ENCODE results near the gene CPNE2.
"Not testable (repeated sequence)": the region's sequence is repeated elsewhere in the genome, so short reads cannot be mapped to it uniquely, and the experiment has no call there.

The CPNE2 gene

DNA sequence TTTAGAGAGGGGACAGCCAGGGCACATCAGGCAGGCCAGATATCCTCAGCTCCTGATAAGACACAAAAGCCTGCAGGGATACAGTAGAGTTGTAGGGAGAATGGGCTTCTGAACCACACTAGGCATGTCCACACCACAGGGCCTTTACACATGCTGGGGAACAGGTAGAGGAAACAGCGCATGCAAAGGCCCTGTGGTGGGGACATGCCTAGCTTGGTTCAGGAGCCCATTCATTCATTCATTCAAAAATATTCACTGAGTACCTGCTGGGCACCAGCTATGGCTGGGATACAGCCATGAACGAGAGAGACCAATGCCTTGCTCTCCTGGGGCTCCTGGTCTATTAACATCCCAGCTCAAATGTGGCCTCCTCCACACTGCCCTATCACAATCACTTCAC, 4.4 kb downstream of the CPNE2 start:
- in situ Hi-C loops (cut with HindIII; ENCODE audit: low pct_ligation_motif_present, low sequenced_read_pairs): no loop called here
- Histone ChIP-seq H3K4me3 (ENCODE audit: low read depth, low read length) (no peak overlapping the region), H3K27me3 (replicated peaks) (no peaks in the 10 kb centered on the region), H3K27ac (no peak overlapping the region), H3K36me3 (replicated peaks) (no peaks in the 10 kb centered on the region)
- no peak for DNase-seq
- TF ChIP-seq, protein P1, sequence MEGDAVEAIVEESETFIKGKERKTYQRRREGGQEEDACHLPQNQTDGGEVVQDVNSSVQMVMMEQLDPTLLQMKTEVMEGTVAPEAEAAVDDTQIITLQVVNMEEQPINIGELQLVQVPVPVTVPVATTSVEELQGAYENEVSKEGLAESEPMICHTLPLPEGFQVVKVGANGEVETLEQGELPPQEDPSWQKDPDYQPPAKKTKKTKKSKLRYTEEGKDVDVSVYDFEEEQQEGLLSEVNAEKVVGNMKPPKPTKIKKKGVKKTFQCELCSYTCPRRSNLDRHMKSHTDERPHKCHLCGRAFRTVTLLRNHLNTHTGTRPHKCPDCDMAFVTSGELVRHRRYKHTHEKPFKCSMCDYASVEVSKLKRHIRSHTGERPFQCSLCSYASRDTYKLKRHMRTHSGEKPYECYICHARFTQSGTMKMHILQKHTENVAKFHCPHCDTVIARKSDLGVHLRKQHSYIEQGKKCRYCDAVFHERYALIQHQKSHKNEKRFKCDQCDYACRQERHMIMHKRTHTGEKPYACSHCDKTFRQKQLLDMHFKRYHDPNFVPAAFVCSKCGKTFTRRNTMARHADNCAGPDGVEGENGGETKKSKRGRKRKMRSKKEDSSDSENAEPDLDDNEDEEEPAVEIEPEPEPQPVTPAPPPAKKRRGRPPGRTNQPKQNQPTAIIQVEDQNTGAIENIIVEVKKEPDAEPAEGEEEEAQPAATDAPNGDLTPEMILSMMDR (IDR thresholded peaks at IDR 0.05; ENCODE audit: low read depth, low read length, missing control alignments): no peak

DNA sequence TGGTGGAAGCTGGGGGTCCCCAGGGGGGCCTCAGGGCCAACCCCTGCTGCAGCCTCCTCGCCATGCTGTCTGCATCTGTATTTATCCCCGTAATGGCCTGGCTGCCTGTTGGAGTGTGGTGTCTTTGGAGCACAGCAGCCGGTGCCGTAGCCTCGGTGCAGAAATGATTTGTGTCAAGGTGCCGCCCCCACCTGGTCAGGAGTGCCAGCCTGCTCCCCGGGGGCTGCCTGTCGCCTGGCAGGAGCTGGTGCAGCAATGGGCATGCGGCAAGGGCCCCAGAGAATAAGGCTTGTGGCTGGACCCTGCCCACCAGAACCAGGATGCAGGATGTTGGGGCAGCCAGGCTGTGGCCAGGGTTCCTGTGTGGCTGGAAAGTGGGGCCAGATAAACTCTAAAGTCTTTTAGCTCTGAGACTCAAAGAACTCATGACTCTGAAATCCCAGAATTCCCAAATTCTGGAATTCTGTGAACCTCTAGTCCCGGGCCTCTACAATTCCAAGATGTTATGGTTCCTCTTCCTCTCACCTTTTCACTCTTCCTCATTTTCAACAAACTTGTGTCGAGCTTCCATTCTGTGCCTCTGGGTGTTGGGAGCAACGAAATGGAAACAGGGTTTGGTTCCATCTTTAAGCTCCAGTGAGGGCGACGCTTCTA, 5.9 kb downstream of the CPNE2 start:
- DNase-seq: no peak
- Histone ChIP-seq H3K4me3 (ENCODE audit: low read depth, low read length) (no peak overlapping the region), H3K36me3 (replicated peaks) (no peaks in the 10 kb centered on the region), H3K27me3 (replicated peaks) (no peaks in the 10 kb centered on the region), H3K27ac (no peak overlapping the region)
- in situ Hi-C loops (cut with HindIII; ENCODE audit: low pct_ligation_motif_present, low sequenced_read_pairs): no loop called here
- TF ChIP-seq, protein P1 (IDR thresholded peaks at IDR 0.05; ENCODE audit: low read depth, low read length, missing control alignments): no peak

DNA sequence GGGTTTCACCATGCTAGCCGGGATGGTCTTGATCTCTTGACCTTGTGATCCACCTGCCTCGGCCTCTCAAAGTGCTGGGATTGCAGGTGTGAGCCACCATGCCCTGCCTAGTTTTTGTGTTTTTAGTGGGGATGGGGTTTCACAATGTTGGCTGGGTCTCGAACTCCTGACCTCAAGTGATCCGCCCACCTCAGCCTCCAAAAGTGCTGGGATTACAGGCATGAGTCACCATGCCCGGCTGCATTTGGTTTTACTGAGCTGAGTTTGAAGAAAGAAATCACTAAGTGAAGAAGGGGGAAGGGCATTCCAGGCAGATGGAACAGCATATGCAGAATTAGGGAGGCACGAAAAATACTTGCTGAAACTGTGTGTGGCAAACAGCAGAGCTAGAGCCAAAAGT, 7.6 kb downstream of the CPNE2 start:
- H3K27me3 ChIP-seq (replicated peaks); H3K27ac ChIP-seq; H3K36me3 ChIP-seq (replicated peaks); in situ Hi-C loops (cut with HindIII; ENCODE audit: low pct_ligation_motif_present, low sequenced_read_pairs); H3K4me3 ChIP-seq (ENCODE audit: low read depth, low read length): not testable (repeated sequence)
- DNase-seq: peak; percentile 35

DNA sequence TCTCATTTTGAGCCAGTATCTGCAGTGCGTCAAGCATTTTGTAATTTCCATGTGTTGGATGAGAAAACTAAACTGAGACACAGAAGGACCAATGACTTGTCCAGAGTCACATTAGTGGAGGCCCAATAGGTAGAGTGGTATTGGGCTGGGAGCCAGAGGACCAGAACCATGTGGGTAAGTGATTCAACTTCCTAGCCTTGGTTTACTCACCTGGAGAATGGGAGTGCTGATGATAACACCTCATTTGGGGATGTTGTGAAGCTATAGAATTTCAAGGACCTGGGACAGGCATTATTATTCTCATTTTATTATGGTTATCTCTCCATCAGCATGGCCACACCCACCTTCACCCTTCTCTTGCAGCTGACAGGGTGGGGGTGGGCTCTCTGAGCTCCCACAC, 8.1 kb downstream of the CPNE2 start:
- Histone ChIP-seq H3K4me3 (ENCODE audit: low read depth, low read length) (no peak overlapping the region), H3K36me3 (replicated peaks) (no peaks in the 10 kb centered on the region), H3K27me3 (replicated peaks) (no peaks in the 10 kb centered on the region), H3K27ac (no peak overlapping the region)
- DNase-seq: no peak
- in situ Hi-C loops (cut with HindIII; ENCODE audit: low pct_ligation_motif_present, low sequenced_read_pairs): no loop called here
- TF ChIP-seq, protein P1 (IDR thresholded peaks at IDR 0.05; ENCODE audit: low read depth, low read length, missing control alignments): no peak

DNA sequence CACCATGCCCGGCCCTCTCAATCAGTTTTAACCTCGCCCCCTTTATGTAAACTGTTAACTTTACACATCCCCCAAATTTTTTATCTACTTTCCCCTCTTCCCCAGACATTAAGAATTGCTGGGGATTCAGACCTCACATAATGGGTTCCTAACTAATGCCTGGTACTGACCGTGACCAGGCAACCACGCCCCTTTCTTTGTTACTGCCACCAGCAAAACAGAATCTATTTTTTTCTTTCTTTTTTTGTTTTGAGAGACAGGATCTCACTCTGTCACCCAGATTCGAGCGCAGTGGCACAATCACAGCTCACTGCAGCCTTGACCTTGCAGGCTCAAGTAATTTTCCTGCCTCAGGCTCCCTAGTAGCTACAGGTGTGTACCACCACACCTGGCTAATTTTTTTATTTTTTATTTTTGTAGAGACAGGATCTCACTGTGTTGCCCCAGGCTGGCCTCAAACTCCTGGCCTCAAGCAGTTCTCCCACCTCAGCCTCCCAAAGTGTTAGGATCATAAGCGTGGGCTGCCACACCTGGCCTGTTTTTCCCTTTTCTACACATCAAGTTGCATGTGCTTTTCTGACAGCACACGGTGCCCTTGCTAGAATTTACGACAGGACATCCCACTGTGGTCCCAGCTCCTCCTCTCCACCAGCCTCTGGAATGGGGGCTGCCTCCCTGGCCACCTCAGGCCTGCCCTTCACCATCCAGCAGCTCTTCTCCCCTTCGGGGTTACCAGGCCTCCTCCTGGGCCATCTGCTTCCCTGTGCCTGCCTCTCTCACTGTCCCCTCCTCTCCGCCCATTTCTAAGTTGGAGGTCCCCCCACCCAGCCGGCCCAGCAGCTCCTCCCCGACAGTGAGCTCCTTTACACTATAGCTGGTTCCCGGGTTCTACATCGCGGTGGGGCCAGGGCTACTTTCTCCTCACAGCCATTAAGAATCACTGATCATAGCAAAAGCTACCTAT, 10.8 kb downstream of the CPNE2 start:
- TF ChIP-seq, protein P1 (IDR thresholded peaks at IDR 0.05; ENCODE audit: low read depth, low read length, missing control alignments): no peak
- no peaks in the 10 kb centered on the region for H3K27me3 ChIP-seq (replicated peaks)
- DNase-seq: no peak
- no peak overlapping the region for H3K27ac ChIP-seq
- in situ Hi-C loops (cut with HindIII; ENCODE audit: low pct_ligation_motif_present, low sequenced_read_pairs): no loop called here
- no peaks in the 10 kb centered on the region for H3K36me3 ChIP-seq (replicated peaks)
- H3K4me3 ChIP-seq (ENCODE audit: low read depth, low read length): no peak overlapping the region

DNA sequence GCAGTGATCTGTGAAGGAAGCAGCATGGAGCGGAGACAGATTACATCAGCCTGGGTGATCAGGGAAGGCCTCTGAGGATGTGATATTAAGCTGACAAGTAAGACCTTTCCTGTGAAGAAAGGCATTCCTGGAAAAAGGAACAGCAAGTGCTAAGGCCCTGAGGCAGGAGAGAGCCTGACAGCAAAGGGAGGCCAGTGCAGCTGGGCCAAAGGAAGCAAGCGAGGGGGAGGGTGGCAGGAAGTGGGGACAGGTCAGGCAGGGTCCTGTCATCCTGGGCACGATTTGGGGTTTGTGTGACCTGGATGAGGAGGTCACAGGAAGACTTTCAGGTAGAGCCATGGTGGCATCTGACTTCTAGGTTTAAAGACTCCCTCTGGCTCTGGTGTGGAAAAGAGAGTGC, 12.3 kb downstream of the CPNE2 start:
- Histone ChIP-seq H3K27me3 (replicated peaks) (no peaks in the 10 kb centered on the region), H3K27ac (no peak overlapping the region), H3K4me3 (ENCODE audit: low read depth, low read length) (no peak overlapping the region), H3K36me3 (replicated peaks) (no peaks in the 10 kb centered on the region)
- DNase-seq: no peak
- in situ Hi-C loops (cut with HindIII; ENCODE audit: low pct_ligation_motif_present, low sequenced_read_pairs): no loop called here
- TF ChIP-seq, protein P1 (IDR thresholded peaks at IDR 0.05; ENCODE audit: low read depth, low read length, missing control alignments): no peak

Measured in brain microvascular endothelial cell (primary cell).